ENCODE measurements around the gene RABL6. TPM values are rescaled to one million over a fixed set of nuclear protein-coding genes. Genes with fewer than 3 reads are reported as not detected.
"Not testable (repeated sequence)": the region's sequence is repeated elsewhere in the genome, so short reads cannot be mapped to it uniquely, and the experiment has no call there.

RABL6 gene
- total and polyA plus RNA-seq, 5 donors from 2014 or later = 9.4 to 63.6 (median 11.4) TPM

- not testable (repeated sequence) for DNase-seq; H3K9me3 ChIP-seq (ENCODE audit: control insufficient read depth in 2 of 2, low read length in 2 of 2); H3K27me3 ChIP-seq (ENCODE audit: control insufficient read depth, insufficient read depth, low read length); H3K9me3 Mint-ChIP-seq; H3K27ac Mint-ChIP-seq; ATAC-seq (ENCODE audit: low read depth in 2 of 2); H3K27me3 Mint-ChIP-seq; H3K4me3 ChIP-seq (ENCODE audit: low read depth, low read length); H3K36me3 Mint-ChIP-seq; H3K27ac ChIP-seq (ENCODE audit: insufficient read depth, low read length, poor library complexity, severe bottlenecking); H3K36me3 ChIP-seq (ENCODE audit: control insufficient read depth, insufficient read depth, low read length)
- H3K4me1 ChIP-seq (ENCODE audit: control insufficient read depth, insufficient read depth, low read length, poor library complexity, severe bottlenecking) = peaks cover 11% of the 10 kb centered on the region
- peak overlapping the region in 2 of 4 donors; percentile 86 to 87 for H3K4me3 Mint-ChIP-seq
- peaks cover 0 to 13% (median under 1%) of the 10 kb centered on the region in 4 donors for H3K4me1 Mint-ChIP-seq
These were observed 61.9 kb downstream of the RABL6 start for GRCh38 chr9:136869611-136870010.

GRCh38 chr9:136875155-136875554, 67.4 kb downstream of the RABL6 start:
- Mint-ChIP-seq H3K27ac (no peak overlapping the region), H3K4me1 (no peaks in the 10 kb centered on the region), H3K27me3 (no peaks in the 10 kb centered on the region), H3K9me3 (peaks cover 0 to 3% (median 0%) of the 10 kb centered on the region in 7 donors), H3K4me3 (no peak overlapping the region), H3K36me3 (no peaks in the 10 kb centered on the region)
- Histone ChIP-seq H3K27me3 (ENCODE audit: control insufficient read depth, insufficient read depth, low read length) (no peaks in the 10 kb centered on the region), H3K4me3 (ENCODE audit: low read depth, low read length) (no peak overlapping the region), H3K27ac (ENCODE audit: insufficient read depth, low read length, poor library complexity, severe bottlenecking) (no peak overlapping the region), H3K9me3 (ENCODE audit: control insufficient read depth in 2 of 2, low read length in 2 of 2) (no peaks in the 10 kb centered on the region), H3K36me3 (ENCODE audit: control insufficient read depth, insufficient read depth, low read length) (no peaks in the 10 kb centered on the region), H3K4me1 (ENCODE audit: control insufficient read depth, insufficient read depth, low read length, poor library complexity, severe bottlenecking) (no peaks in the 10 kb centered on the region)
- DNase-seq = no peak
- ATAC-seq (ENCODE audit: low read depth in 2 of 2) = no peak

GRCh38 chr9:136876476-136876875, 68.7 kb downstream of the RABL6 start:
- H3K27me3 Mint-ChIP-seq = no peaks in the 10 kb centered on the region
- no peaks in the 10 kb centered on the region for H3K36me3 ChIP-seq (ENCODE audit: control insufficient read depth, insufficient read depth, low read length)
- H3K36me3 Mint-ChIP-seq = no peaks in the 10 kb centered on the region
- peaks cover 0 to 4% (median 3%) of the 10 kb centered on the region in 4 donors for H3K4me1 Mint-ChIP-seq
- no peaks in the 10 kb centered on the region for H3K27me3 ChIP-seq (ENCODE audit: control insufficient read depth, insufficient read depth, low read length)
- H3K4me1 ChIP-seq (ENCODE audit: control insufficient read depth, insufficient read depth, low read length, poor library complexity, severe bottlenecking) = peaks cover 4% of the 10 kb centered on the region
- no peak for DNase-seq
- no peak overlapping the region for H3K27ac Mint-ChIP-seq
- peaks cover 0 to 3% (median 0%) of the 10 kb centered on the region in 7 donors for H3K9me3 Mint-ChIP-seq
- no peak overlapping the region for H3K27ac ChIP-seq (ENCODE audit: insufficient read depth, low read length, poor library complexity, severe bottlenecking)
- no peak overlapping the region for H3K4me3 Mint-ChIP-seq
- no peak for ATAC-seq (ENCODE audit: low read depth in 2 of 2)
- H3K4me3 ChIP-seq (ENCODE audit: low read depth, low read length) = no peak overlapping the region
- H3K9me3 ChIP-seq (ENCODE audit: control insufficient read depth in 2 of 2, low read length in 2 of 2) = no peaks in the 10 kb centered on the region

GRCh38 chr9:136880651-136881050, 72.9 kb downstream of the RABL6 start:
- Mint-ChIP-seq H3K4me3 (peak overlapping the region in 2 of 4 donors; percentile 72 to 91), H3K27ac (peak overlapping the region in 1 of 3 donors; percentile 56), H3K27me3 (no peaks in the 10 kb centered on the region), H3K4me1 (peaks cover 0 to 29% (median 11%) of the 10 kb centered on the region in 4 donors), H3K36me3 (no peaks in the 10 kb centered on the region), H3K9me3 (peaks cover 0 to 2% (median 0%) of the 10 kb centered on the region in 7 donors)
- H3K27ac ChIP-seq (ENCODE audit: insufficient read depth, low read length, poor library complexity, severe bottlenecking) = no peak overlapping the region
- ATAC-seq (ENCODE audit: low read depth in 2 of 2) (no peak), DNase-seq (no peak)
- peaks cover 30% of the 10 kb centered on the region for H3K4me1 ChIP-seq (ENCODE audit: control insufficient read depth, insufficient read depth, low read length, poor library complexity, severe bottlenecking)
- no peaks in the 10 kb centered on the region for H3K9me3 ChIP-seq (ENCODE audit: control insufficient read depth in 2 of 2, low read length in 2 of 2)
- H3K27me3 ChIP-seq (ENCODE audit: control insufficient read depth, insufficient read depth, low read length) = no peaks in the 10 kb centered on the region
- no peaks in the 10 kb centered on the region for H3K36me3 ChIP-seq (ENCODE audit: control insufficient read depth, insufficient read depth, low read length)
- H3K4me3 ChIP-seq (ENCODE audit: low read depth, low read length) = no peak overlapping the region

GRCh38 chr9:136881691-136882108, 74.0 kb downstream of the RABL6 start:
- Mint-ChIP-seq H3K27ac (peak overlapping the region; percentile 73 to 84 (median 74)), H3K9me3 (peaks cover 0 to 2% (median 0%) of the 10 kb centered on the region in 7 donors), H3K4me3 (peak overlapping the region; percentile 77 to 93 (median 84)), H3K36me3 (no peaks in the 10 kb centered on the region), H3K4me1 (peaks cover 0 to 29% (median 11%) of the 10 kb centered on the region in 4 donors), H3K27me3 (no peaks in the 10 kb centered on the region)
- no peaks in the 10 kb centered on the region for H3K9me3 ChIP-seq (ENCODE audit: control insufficient read depth in 2 of 2, low read length in 2 of 2)
- ATAC-seq (ENCODE audit: low read depth in 2 of 2) (no peak), DNase-seq (peak in 1 of 3 donors; percentile 83)
- H3K4me1 ChIP-seq (ENCODE audit: control insufficient read depth, insufficient read depth, low read length, poor library complexity, severe bottlenecking) = peaks cover 34% of the 10 kb centered on the region
- peak overlapping the region; percentile 91 for H3K27ac ChIP-seq (ENCODE audit: insufficient read depth, low read length, poor library complexity, severe bottlenecking)
- H3K27me3 ChIP-seq (ENCODE audit: control insufficient read depth, insufficient read depth, low read length) = no peaks in the 10 kb centered on the region
- H3K36me3 ChIP-seq (ENCODE audit: control insufficient read depth, insufficient read depth, low read length) = no peaks in the 10 kb centered on the region
- peak overlapping the region; percentile 64 for H3K4me3 ChIP-seq (ENCODE audit: low read depth, low read length)

GRCh38 chr9:136882109-136882946, 74.6 kb downstream of the RABL6 start:
- H3K4me1 ChIP-seq (ENCODE audit: control insufficient read depth, insufficient read depth, low read length, poor library complexity, severe bottlenecking) = peaks cover 41% of the 10 kb centered on the region
- Mint-ChIP-seq H3K27me3 (no peaks in the 10 kb centered on the region), H3K27ac (peak overlapping the region; percentile 84 to 97 (median 94)), H3K9me3 (peaks cover 0 to 2% (median 0%) of the 10 kb centered on the region in 7 donors), H3K36me3 (no peaks in the 10 kb centered on the region), H3K4me3 (peak overlapping the region; percentile 77 to 93 (median 86)), H3K4me1 (peaks cover 3 to 34% (median 15%) of the 10 kb centered on the region in 4 donors)
- peak overlapping the region; percentile 91 for H3K27ac ChIP-seq (ENCODE audit: insufficient read depth, low read length, poor library complexity, severe bottlenecking)
- H3K9me3 ChIP-seq (ENCODE audit: control insufficient read depth in 2 of 2, low read length in 2 of 2) = no peaks in the 10 kb centered on the region
- ATAC-seq (ENCODE audit: low read depth in 2 of 2) = peak; percentile 52 to 54
- no peaks in the 10 kb centered on the region for H3K36me3 ChIP-seq (ENCODE audit: control insufficient read depth, insufficient read depth, low read length)
- peak; percentile 69 to 88 (median 78) for DNase-seq
- no peaks in the 10 kb centered on the region for H3K27me3 ChIP-seq (ENCODE audit: control insufficient read depth, insufficient read depth, low read length)
- peak overlapping the region; percentile 64 for H3K4me3 ChIP-seq (ENCODE audit: low read depth, low read length)

GRCh38 chr9:136882947-136883283, 75.2 kb downstream of the RABL6 start:
- Mint-ChIP-seq H3K4me1 (peaks cover 7 to 37% (median 20%) of the 10 kb centered on the region in 4 donors), H3K4me3 (peak overlapping the region; percentile 77 to 93 (median 86)), H3K27ac (peak overlapping the region; percentile 84 to 97 (median 94))
- not testable (repeated sequence) for H3K27me3 Mint-ChIP-seq; DNase-seq; H3K9me3 ChIP-seq (ENCODE audit: control insufficient read depth in 2 of 2, low read length in 2 of 2); H3K36me3 ChIP-seq (ENCODE audit: control insufficient read depth, insufficient read depth, low read length); H3K36me3 Mint-ChIP-seq; ATAC-seq (ENCODE audit: low read depth in 2 of 2); H3K9me3 Mint-ChIP-seq; H3K27me3 ChIP-seq (ENCODE audit: control insufficient read depth, insufficient read depth, low read length)
- H3K4me3 ChIP-seq (ENCODE audit: low read depth, low read length) = peak overlapping the region; percentile 64
- peak overlapping the region; percentile 91 for H3K27ac ChIP-seq (ENCODE audit: insufficient read depth, low read length, poor library complexity, severe bottlenecking)
- H3K4me1 ChIP-seq (ENCODE audit: control insufficient read depth, insufficient read depth, low read length, poor library complexity, severe bottlenecking) = peaks cover 45% of the 10 kb centered on the region

Data from CD4-positive, CD25-positive, alpha-beta regulatory T cell (primary cell).